SK-N-SH treated with all-trans-retinoic acid at 6 μM for 48 hours (cell line): Measurements from ENCODE around the gene OOSP2.

Experiments used
- ATAC-seq: fragments of 200-7000 bp; cut with Tn5 transposase; 3 replicates; pipeline ENCODE4 v1.9.1; 2020; ENCODE audit warnings: mild to moderate bottlenecking, moderate library complexity
- ARNTL ChIP-seq: fragments of 450-650 bp; formaldehyde crosslinking; IDR thresholded peaks from 2 replicates; pipeline ENCODE4 v1.5.0; 2020; ENCODE audit warnings: low read depth, mild to moderate bottlenecking, moderate library complexity, borderline replicate concordance
- CSDC2 ChIP-seq: fragments of 250-450 bp; sonication (Bioruptor Pico); IDR thresholded peaks from 2 replicates; pipeline ENCODE4 v1.5.0; 2020; ENCODE audit warnings: mild to moderate bottlenecking, moderate library complexity
- ESRRG ChIP-seq: fragments of 250-450 bp; sonication (Bioruptor Pico); IDR thresholded peaks from 2 replicates; pipeline ENCODE4 v1.6.1; 2021; ENCODE audit warnings: mild to moderate bottlenecking
- GLIS3 ChIP-seq: fragments of 250-450 bp; sonication (Bioruptor Pico); IDR thresholded peaks from 2 replicates; pipeline ENCODE4 v1.5.0; 2020; ENCODE audit warnings: mild to moderate bottlenecking, moderate library complexity
- ISL1 ChIP-seq: fragments of 250-450 bp; sonication (Bioruptor Pico); IDR thresholded peaks from 2 replicates; pipeline ENCODE4 v2.1.2; 2022; ENCODE audit warnings: mild to moderate bottlenecking, moderate library complexity
- PPARA ChIP-seq: fragments of 250-450 bp; sonication (Bioruptor Pico); IDR thresholded peaks from 2 replicates; pipeline ENCODE4 v1.5.0; 2020; ENCODE audit warnings: mild to moderate bottlenecking, borderline replicate concordance
- RARB ChIP-seq: fragments of 250-450 bp; sonication (Bioruptor Pico); IDR thresholded peaks from 2 replicates; pipeline ENCODE4 v1.8.0; 2021; ENCODE audit warnings: mild to moderate bottlenecking, moderate library complexity
- SNAI2 ChIP-seq: fragments of 250-450 bp; sonication (Bioruptor Pico); IDR thresholded peaks from 2 replicates; pipeline ENCODE4 v1.5.0; 2020; ENCODE audit warnings: mild to moderate bottlenecking, moderate library complexity
- TCF4 ChIP-seq: fragments of 250-450 bp; sonication (Bioruptor Pico); IDR thresholded peaks from 2 replicates; pipeline ENCODE4 v1.8.0; 2021; ENCODE audit warnings: mild to moderate bottlenecking, moderate library complexity, borderline replicate concordance
- TOX ChIP-seq: fragments of 250-450 bp; sonication (Bioruptor Pico); IDR thresholded peaks from 2 replicates; pipeline ENCODE4 v1.8.0; 2021; ENCODE audit warnings: mild to moderate bottlenecking, moderate library complexity, borderline replicate concordance
- ZC3H10 ChIP-seq: fragments of 250-450 bp; sonication (Bioruptor Pico); IDR thresholded peaks from 2 replicates; pipeline ENCODE4 v1.5.1; 2021; ENCODE audit warnings: mild to moderate bottlenecking, moderate library complexity
- ZFP3 ChIP-seq: fragments of 250-450 bp; sonication (Bioruptor Pico); IDR thresholded peaks from 2 replicates; pipeline ENCODE4 v1.5.0; 2020; ENCODE audit warnings: mild to moderate bottlenecking, moderate library complexity
- ZFP30 ChIP-seq: fragments of 450-650 bp; formaldehyde crosslinking; IDR thresholded peaks from 2 replicates; pipeline ENCODE4 v1.5.0; 2022; ENCODE audit warnings: mild to moderate bottlenecking, moderate library complexity
- ZNF565 ChIP-seq: fragments of 450-650 bp; formaldehyde crosslinking; conservative IDR thresholded peaks from 2 replicates; pipeline ENCODE4 v1.5.0; 2020; ENCODE audit warnings: low read depth, mild to moderate bottlenecking, moderate library complexity
- ZNF70 ChIP-seq: fragments of 450-650 bp; formaldehyde crosslinking; IDR thresholded peaks from 2 replicates; pipeline ENCODE4 v1.5.0; 2020; ENCODE audit warnings: mild to moderate bottlenecking, moderate library complexity
- ZNF8 ChIP-seq: fragments of 450-650 bp; formaldehyde crosslinking; IDR thresholded peaks from 2 replicates; pipeline ENCODE4 v1.5.0; 2020; ENCODE audit warnings: mild to moderate bottlenecking, moderate library complexity
- TF ChIP-seq, protein P1 (sequence below): fragments of 250-450 bp; sonication (Bioruptor Pico); IDR thresholded peaks from 2 replicates; pipeline ENCODE4 v1.5.0; 2020; ENCODE audit warnings: mild to moderate bottlenecking, moderate library complexity
- TF ChIP-seq, protein P2 (sequence below): fragments of 250-450 bp; sonication (Bioruptor Pico); IDR thresholded peaks from 2 replicates; pipeline ENCODE4 v1.8.0; 2020; ENCODE audit warnings: mild to moderate bottlenecking, moderate library complexity, borderline replicate concordance
- TF ChIP-seq, protein P3 (sequence below): fragments of 250-450 bp; sonication (Bioruptor Pico); IDR thresholded peaks from 2 replicates; pipeline ENCODE4 v1.5.1; 2021; ENCODE audit warnings: mild to moderate bottlenecking, moderate library complexity
- TF ChIP-seq, protein P4 (sequence below): fragments of 250-450 bp; sonication (Bioruptor Pico); IDR thresholded peaks from 2 replicates; pipeline ENCODE4 v1.8.0; 2021; ENCODE audit warnings: low read depth, mild to moderate bottlenecking, moderate library complexity, borderline replicate concordance
- TF ChIP-seq, protein P5 (sequence below): fragments of 250-450 bp; sonication (Bioruptor Pico); IDR thresholded peaks from 2 replicates; pipeline ENCODE4 v1.5.1; 2020; ENCODE audit warnings: low read depth, mild to moderate bottlenecking, moderate library complexity

OOSP2 gene

DNA sequence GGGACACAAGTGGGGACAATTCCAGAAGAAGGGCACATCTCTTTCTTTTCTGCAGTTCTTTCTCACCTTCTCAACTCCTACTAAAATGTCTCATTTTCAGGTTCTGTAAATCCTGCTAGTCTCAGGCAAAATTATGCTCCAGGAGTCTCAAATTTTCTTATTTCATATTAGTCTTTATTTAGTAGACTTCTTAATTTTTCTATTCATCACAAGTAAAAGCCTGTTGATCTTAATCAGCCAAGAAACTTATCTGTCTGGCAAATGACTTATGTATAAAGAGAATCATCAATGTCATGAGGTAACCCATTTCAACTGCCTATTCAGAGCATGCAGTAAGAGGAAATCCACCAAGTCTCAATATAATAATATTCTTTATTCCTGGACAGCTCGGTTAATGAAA lies 48.2 kb downstream of the OOSP2 start, which contains the start of gene MS4A2:
MS4A2 (plus strand) TSS at position 301 of the 400 bp plus-strand sequence. CDS start 102 bp downstream, outside the sequence.
- no peak for TF ChIP-seq CSDC2 (CRISPR knock-in tag)
- TF ChIP-seq, protein P1, sequence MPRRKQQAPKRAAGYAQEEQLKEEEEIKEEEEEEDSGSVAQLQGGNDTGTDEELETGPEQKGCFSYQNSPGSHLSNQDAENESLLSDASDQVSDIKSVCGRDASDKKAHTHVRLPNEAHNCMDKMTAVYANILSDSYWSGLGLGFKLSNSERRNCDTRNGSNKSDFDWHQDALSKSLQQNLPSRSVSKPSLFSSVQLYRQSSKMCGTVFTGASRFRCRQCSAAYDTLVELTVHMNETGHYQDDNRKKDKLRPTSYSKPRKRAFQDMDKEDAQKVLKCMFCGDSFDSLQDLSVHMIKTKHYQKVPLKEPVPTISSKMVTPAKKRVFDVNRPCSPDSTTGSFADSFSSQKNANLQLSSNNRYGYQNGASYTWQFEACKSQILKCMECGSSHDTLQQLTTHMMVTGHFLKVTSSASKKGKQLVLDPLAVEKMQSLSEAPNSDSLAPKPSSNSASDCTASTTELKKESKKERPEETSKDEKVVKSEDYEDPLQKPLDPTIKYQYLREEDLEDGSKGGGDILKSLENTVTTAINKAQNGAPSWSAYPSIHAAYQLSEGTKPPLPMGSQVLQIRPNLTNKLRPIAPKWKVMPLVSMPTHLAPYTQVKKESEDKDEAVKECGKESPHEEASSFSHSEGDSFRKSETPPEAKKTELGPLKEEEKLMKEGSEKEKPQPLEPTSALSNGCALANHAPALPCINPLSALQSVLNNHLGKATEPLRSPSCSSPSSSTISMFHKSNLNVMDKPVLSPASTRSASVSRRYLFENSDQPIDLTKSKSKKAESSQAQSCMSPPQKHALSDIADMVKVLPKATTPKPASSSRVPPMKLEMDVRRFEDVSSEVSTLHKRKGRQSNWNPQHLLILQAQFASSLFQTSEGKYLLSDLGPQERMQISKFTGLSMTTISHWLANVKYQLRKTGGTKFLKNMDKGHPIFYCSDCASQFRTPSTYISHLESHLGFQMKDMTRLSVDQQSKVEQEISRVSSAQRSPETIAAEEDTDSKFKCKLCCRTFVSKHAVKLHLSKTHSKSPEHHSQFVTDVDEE (CRISPR knock-in tag) = no peak
- TF ChIP-seq ZNF8 (CRISPR knock-in tag) = no peak
- TF ChIP-seq, protein P2, sequence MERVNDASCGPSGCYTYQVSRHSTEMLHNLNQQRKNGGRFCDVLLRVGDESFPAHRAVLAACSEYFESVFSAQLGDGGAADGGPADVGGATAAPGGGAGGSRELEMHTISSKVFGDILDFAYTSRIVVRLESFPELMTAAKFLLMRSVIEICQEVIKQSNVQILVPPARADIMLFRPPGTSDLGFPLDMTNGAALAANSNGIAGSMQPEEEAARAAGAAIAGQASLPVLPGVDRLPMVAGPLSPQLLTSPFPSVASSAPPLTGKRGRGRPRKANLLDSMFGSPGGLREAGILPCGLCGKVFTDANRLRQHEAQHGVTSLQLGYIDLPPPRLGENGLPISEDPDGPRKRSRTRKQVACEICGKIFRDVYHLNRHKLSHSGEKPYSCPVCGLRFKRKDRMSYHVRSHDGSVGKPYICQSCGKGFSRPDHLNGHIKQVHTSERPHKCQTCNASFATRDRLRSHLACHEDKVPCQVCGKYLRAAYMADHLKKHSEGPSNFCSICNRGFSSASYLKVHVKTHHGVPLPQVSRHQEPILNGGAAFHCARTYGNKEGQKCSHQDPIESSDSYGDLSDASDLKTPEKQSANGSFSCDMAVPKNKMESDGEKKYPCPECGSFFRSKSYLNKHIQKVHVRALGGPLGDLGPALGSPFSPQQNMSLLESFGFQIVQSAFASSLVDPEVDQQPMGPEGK (CRISPR knock-in tag) = no peak
- TF ChIP-seq ZFP30 (CRISPR knock-in tag) = no peak
- TF ChIP-seq ESRRG (CRISPR knock-in tag) = no peak
- no peak for TF ChIP-seq GLIS3 (CRISPR knock-in tag)
- no peak for TF ChIP-seq SNAI2
- TF ChIP-seq, protein P3, sequence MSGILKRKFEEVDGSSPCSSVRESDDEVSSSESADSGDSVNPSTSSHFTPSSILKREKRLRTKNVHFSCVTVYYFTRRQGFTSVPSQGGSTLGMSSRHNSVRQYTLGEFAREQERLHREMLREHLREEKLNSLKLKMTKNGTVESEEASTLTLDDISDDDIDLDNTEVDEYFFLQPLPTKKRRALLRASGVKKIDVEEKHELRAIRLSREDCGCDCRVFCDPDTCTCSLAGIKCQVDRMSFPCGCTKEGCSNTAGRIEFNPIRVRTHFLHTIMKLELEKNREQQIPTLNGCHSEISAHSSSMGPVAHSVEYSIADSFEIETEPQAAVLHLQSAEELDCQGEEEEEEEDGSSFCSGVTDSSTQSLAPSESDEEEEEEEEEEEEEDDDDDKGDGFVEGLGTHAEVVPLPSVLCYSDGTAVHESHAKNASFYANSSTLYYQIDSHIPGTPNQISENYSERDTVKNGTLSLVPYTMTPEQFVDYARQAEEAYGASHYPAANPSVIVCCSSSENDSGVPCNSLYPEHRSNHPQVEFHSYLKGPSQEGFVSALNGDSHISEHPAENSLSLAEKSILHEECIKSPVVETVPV = no peak
- TF ChIP-seq PPARA = no peak
- no peak for TF ChIP-seq ISL1
- TF ChIP-seq, protein P4, sequence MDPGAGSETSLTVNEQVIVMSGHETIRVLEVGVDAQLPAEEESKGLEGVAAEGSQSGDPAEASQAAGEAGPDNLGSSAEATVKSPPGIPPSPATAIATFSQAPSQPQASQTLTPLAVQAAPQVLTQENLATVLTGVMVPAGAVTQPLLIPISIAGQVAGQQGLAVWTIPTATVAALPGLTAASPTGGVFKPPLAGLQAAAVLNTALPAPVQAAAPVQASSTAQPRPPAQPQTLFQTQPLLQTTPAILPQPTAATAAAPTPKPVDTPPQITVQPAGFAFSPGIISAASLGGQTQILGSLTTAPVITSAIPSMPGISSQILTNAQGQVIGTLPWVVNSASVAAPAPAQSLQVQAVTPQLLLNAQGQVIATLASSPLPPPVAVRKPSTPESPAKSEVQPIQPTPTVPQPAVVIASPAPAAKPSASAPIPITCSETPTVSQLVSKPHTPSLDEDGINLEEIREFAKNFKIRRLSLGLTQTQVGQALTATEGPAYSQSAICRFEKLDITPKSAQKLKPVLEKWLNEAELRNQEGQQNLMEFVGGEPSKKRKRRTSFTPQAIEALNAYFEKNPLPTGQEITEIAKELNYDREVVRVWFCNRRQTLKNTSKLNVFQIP (CRISPR knock-in tag) = no peak
- TF ChIP-seq TOX = no peak
- TF ChIP-seq ZNF565 = no peak
- TF ChIP-seq TCF4 (CRISPR knock-in tag) = no peak
- TF ChIP-seq, protein P5, sequence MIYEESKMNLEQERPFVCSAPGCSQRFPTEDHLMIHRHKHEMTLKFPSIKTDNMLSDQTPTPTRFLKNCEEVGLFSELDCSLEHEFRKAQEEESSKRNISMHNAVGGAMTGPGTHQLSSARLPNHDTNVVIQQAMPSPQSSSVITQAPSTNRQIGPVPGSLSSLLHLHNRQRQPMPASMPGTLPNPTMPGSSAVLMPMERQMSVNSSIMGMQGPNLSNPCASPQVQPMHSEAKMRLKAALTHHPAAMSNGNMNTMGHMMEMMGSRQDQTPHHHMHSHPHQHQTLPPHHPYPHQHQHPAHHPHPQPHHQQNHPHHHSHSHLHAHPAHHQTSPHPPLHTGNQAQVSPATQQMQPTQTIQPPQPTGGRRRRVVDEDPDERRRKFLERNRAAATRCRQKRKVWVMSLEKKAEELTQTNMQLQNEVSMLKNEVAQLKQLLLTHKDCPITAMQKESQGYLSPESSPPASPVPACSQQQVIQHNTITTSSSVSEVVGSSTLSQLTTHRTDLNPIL (CRISPR knock-in tag) = no peak
- TF ChIP-seq ZC3H10 (CRISPR knock-in tag) = no peak
- no peak for TF ChIP-seq RARB (CRISPR knock-in tag)

GRCh38 chr11:60095477-60096120 lies 55.4 kb downstream of the OOSP2 start:
- TF ChIP-seq ISL1 (no peak), PPARA (no peak), ZC3H10 (CRISPR knock-in tag) (no peak), GLIS3 (CRISPR knock-in tag) (no peak), ZNF70 (no peak), ZFP3 (no peak), TOX (no peak), ESRRG (CRISPR knock-in tag) (no peak), ARNTL (no peak), SNAI2 (no peak), ZNF8 (CRISPR knock-in tag) (no peak)
- TF ChIP-seq, protein P5 (CRISPR knock-in tag) = no peak
- TF ChIP-seq, protein P1 (CRISPR knock-in tag) = no peak
- TF ChIP-seq, protein P2 (CRISPR knock-in tag) = no peak
- TF ChIP-seq, all 23 proteins: peak for 0
- no peak for ATAC-seq

More for the DNA sequence above, 48.2 kb downstream of the OOSP2 start, which contains the start of gene MS4A2:
- ATAC-seq = no peak
